Neural crest cell (in vitro differentiated cells): ENCODE data around the gene TMEM128. TPM values are rescaled to one million over a fixed set of nuclear protein-coding genes. Genes with fewer than 3 reads are reported as not detected.
"Not testable (repeated sequence)": the region's sequence is repeated elsewhere in the genome, so short reads cannot be mapped to it uniquely, and the experiment has no call there.

Experiments
- DNase-seq: peaks from one replicate; pipeline ENCODE4 v3.0.0; 2021; ENCODE audit warnings: low read depth, mixed read lengths, low spot score
- H3K27ac Mint-ChIP-seq: one replicate; pipeline ENCODE4 v1.8.0; 2021; ENCODE audit warnings: mild to moderate bottlenecking, mixed read lengths; ENCODE audit not compliant: unreplicated experiment
- H3K27me3 Mint-ChIP-seq: 2 replicates; pipeline ENCODE4 v1.8.0; 2021; ENCODE audit warnings: low read depth, mild to moderate bottlenecking, mixed read lengths
- H3K36me3 Mint-ChIP-seq: 2 replicates; pipeline ENCODE4 v1.8.0; 2021; ENCODE audit warnings: low read depth, mild to moderate bottlenecking, mixed read lengths
- H3K4me1 Mint-ChIP-seq: 2 replicates; pipeline ENCODE4 v1.8.0; 2021; ENCODE audit warnings: mixed read lengths
- H3K4me3 Mint-ChIP-seq: one replicate; pipeline ENCODE4 v1.8.0; 2021; ENCODE audit warnings: mild to moderate bottlenecking, mixed read lengths
- H3K9me3 Mint-ChIP-seq: 2 replicates; pipeline ENCODE4 v1.8.0; 2021; ENCODE audit warnings: mixed read lengths
- total RNA-seq: library from RNA; stranded (reverse); gene quantifications from 2 replicates; pipeline ENCODE4 v1.2.1, GENCODE V29; 2021
- TF ChIP-seq, protein P1 (sequence below): fragments of 200-600 bp; sonication (generic); conservative IDR thresholded peaks from 2 replicates; pipeline ENCODE4 v1.5.0; 2021; ENCODE audit warnings: antibody characterized with exemption, mild to moderate bottlenecking

Gene TMEM128
- total RNA-seq, 1 donor from 2014 or later = 26.7 TPM

DNA sequence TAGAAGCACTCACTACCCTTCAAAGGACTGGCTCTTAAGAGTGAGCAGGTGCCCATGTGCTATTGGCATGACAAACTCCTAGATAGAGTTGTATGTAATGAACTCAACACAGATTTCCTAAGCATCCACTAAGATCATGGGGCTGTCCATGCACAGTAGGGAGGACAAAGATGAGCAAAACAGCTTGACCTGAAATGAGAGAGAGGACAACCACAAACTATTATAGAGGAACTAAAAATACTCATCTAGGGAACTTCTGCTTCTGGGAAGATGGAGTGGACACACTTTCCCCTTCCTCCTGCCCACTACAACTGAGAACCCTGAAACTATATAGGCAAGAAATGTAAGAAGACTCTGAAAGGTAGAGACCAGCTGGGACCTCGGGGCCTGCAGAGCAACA, 20.8 kb upstream of the TMEM128 start:
- Mint-ChIP-seq H3K4me3 (no peak overlapping the region), H3K27ac (no peak overlapping the region), H3K27me3 (no peaks in the 10 kb centered on the region), H3K36me3 (peaks cover 5% of the 10 kb centered on the region), H3K9me3 (no peaks in the 10 kb centered on the region), H3K4me1 (no peaks in the 10 kb centered on the region)
- no peak for DNase-seq
- TF ChIP-seq, protein P1, sequence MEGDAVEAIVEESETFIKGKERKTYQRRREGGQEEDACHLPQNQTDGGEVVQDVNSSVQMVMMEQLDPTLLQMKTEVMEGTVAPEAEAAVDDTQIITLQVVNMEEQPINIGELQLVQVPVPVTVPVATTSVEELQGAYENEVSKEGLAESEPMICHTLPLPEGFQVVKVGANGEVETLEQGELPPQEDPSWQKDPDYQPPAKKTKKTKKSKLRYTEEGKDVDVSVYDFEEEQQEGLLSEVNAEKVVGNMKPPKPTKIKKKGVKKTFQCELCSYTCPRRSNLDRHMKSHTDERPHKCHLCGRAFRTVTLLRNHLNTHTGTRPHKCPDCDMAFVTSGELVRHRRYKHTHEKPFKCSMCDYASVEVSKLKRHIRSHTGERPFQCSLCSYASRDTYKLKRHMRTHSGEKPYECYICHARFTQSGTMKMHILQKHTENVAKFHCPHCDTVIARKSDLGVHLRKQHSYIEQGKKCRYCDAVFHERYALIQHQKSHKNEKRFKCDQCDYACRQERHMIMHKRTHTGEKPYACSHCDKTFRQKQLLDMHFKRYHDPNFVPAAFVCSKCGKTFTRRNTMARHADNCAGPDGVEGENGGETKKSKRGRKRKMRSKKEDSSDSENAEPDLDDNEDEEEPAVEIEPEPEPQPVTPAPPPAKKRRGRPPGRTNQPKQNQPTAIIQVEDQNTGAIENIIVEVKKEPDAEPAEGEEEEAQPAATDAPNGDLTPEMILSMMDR = no peak

DNA sequence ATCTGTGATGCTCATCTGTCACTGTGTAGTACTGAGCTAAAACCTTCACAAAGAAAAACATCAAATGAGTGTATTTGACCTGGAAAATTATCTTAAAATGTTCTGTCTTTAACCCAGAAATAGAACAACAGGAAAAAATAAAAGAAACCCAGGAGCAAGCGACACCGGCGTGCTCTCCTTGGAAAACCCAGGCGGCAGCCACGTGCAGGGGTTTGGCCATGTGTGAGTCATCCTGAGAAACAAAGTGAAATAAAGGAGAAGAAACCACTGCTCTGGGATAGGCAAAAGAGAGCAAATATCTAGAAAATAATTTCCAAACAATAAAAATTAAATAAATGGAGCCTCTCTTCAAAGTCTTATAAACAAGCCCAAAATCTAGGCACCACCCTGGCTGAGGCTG, 20.0 kb upstream of the TMEM128 start:
- H3K9me3 Mint-ChIP-seq = no peaks in the 10 kb centered on the region

DNA sequence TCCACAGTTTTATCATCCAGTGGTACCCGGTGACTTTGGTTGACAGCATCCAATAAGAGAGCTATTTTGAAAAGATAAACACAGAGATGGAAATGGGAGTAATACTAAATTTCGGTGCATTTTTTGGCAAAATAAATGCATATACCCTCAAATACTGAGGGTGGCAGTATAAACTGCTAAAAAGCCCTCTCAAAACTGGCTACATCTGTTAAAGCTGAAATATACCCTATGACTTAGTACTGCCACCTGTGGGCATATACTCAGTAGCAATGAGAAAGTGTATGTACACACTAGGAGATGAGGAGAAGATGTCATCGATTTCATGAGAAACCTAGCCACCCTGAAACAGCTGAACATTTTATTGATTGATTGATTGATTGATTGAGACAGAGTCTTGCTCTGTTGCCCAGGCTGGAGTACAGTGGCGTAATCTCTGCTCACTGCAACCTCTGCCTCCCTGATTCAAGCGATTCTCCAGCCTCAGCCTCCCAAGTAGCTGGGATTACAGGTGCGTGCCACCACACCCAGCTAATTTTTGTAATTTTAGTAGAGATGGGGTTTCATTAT, 12.2 kb upstream of the TMEM128 start:
- Mint-ChIP-seq H3K4me3 (no peak overlapping the region), H3K9me3 (no peaks in the 10 kb centered on the region), H3K4me1 (peaks cover 14% of the 10 kb centered on the region), H3K36me3 (no peaks in the 10 kb centered on the region), H3K27ac (no peak overlapping the region), H3K27me3 (no peaks in the 10 kb centered on the region)
- no peak for DNase-seq
- TF ChIP-seq, protein P1 = peak; percentile 44

More for the DNA sequence above, 20.0 kb upstream of the TMEM128 start:
- H3K27ac Mint-ChIP-seq = no peak overlapping the region
- no peaks in the 10 kb centered on the region for H3K4me1 Mint-ChIP-seq
- H3K27me3 Mint-ChIP-seq = no peaks in the 10 kb centered on the region
- no peak for DNase-seq
- TF ChIP-seq, protein P1 = no peak
- H3K4me3 Mint-ChIP-seq = no peak overlapping the region
- peaks cover 3% of the 10 kb centered on the region for H3K36me3 Mint-ChIP-seq

DNA sequence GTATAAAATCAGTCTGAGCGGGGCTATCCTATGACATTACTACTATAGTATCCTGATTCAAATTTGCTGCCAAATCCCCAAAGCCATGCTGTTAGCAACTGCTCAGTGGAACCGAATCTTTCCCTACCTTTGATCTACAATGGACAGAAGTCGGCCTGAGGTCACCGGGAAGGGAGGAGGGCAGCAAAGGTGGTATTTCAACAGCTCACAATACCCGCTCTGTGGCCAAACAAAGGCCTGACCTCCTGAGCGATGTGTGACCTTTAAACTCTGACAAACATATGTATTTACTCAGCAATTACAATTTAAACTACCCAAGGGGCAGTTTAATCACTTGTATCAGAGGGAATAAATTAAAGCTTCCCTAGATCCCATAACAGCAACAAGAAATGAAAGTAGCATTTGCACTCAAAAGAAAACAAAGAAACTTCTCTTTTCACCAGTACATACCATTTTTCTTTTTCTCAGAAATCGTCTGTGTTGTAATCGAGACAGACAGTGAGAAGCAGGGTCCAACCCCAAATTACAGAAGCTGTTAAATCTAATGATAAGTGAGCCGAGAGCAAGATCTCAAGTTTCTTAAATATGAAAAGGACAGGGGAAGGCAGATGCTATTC, 11.6 kb upstream of the TMEM128 start:
- TF ChIP-seq, protein P1 = no peak
- no peaks in the 10 kb centered on the region for H3K9me3 Mint-ChIP-seq
- H3K4me3 Mint-ChIP-seq = peak overlapping the region; percentile 16
- DNase-seq = no peak
- peaks cover 14% of the 10 kb centered on the region for H3K4me1 Mint-ChIP-seq
- no peaks in the 10 kb centered on the region for H3K36me3 Mint-ChIP-seq
- H3K27me3 Mint-ChIP-seq = no peaks in the 10 kb centered on the region
- no peak overlapping the region for H3K27ac Mint-ChIP-seq

DNA sequence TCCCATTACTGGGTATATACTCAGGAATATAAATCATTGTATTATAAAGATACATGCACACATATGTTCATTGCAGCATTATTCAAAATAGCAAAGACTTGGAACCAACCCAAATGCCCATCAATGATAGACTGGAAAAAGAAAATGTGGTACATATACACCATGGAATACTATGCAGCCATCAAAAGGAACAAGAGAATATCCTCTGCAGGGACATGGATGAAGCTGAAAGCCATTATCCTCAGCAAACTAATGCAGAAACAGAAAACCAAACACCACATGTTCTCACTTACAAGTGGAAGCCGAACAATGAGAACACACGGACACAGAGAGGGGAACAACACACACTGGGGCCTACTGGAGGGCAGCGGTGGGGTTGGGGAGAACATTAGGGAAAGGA, 9.7 kb upstream of the TMEM128 start:
- H3K4me3 Mint-ChIP-seq, H3K36me3 Mint-ChIP-seq, H3K27ac Mint-ChIP-seq, H3K27me3 Mint-ChIP-seq, H3K9me3 Mint-ChIP-seq, DNase-seq: not testable (repeated sequence)
- peaks cover 23% of the 10 kb centered on the region for H3K4me1 Mint-ChIP-seq

DNA sequence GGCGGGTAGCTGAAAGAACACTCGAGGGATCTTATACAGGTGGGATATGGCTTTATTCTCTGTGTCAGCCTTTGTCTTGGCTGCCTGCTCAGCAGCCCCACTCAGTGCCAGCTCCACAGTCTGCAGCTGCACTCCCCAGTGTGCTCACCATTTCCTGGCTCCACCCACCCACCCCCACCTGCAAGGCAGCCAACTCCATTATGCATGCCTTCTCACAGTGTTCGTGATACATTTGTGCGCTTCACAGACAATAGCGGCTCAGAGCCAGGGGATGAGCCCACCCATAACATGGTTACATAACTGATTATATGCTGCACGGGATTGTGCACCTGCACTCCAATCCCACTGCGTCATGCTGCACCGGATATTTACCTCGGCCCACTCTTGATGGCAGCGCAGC, 8.8 kb upstream of the TMEM128 start:
- TF ChIP-seq, protein P1 = no peak
- no peak overlapping the region for H3K27ac Mint-ChIP-seq
- H3K36me3 Mint-ChIP-seq = no peaks in the 10 kb centered on the region
- H3K4me3 Mint-ChIP-seq = no peak overlapping the region
- peaks cover 24% of the 10 kb centered on the region for H3K4me1 Mint-ChIP-seq
- no peak for DNase-seq
- H3K27me3 Mint-ChIP-seq = peaks cover 3% of the 10 kb centered on the region
- H3K9me3 Mint-ChIP-seq = no peaks in the 10 kb centered on the region
